ENCODE data around the gene IKZF1.

- TF ChIP-seq CTCF (IDR thresholded peaks at IDR 0.05) (no peak), POLR2A (IDR thresholded peaks at IDR 0.05) (no peak)
These were observed 95.1 kb downstream of the IKZF1 start for GRCh38 chr7:50399635-50400034.

Data from adrenal gland (tissue), 5 donors.